DMS53 (cell line): ENCODE data around the gene HDGF.
"Not testable (repeated sequence)": the region's sequence is repeated elsewhere in the genome, so short reads cannot be mapped to it uniquely, and the experiment has no call there.

Experiments used
- DNase-seq: peaks from one replicate; lab custom pipeline; 2025; lab: John Stamatoyannopoulos, UW

HDGF gene

DNA sequence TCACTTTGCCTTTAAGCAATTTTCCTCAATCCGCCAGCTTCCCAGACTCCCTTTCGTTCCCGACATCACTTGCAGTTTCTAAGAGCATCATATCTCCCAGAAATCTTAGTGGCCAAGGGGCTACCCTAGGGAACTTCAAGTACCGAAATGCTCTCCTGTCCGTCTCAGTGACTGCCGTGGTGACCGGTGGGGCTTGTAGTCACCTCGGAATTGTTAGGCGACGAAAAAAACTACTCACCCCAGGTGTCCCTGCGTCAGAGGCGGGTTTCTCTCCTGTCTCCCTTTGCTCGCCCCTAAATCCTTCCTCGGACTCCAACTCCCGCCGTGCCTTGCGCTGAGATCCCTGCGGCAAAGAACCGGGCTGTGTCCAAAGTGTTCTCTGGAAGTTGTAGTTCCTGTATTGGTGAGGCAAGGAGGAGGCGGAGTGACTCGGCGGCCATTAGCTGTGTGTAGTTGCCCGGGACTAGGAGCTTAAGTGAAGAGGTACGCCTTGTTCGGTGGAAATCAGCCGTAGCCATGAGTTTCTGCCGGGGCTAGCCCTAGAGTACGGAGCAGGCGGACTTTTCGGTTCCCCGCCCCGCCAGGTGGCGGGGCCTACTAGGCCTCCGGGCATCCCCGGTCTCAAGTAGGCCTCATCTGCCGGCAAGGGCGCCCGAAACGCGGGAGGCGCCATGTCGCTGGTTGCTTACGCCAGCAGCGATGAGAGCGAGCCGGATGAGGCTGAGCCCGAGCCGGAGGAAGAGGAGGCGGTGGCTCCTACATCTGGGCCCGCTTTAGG lies 15.8 kb upstream of the HDGF start, which contains the start of gene PRCC:
Gene PRCC, plus strand, starts transcription at position 435 of the 778 bp plus-strand sequence. Its CDS starts 237 bp downstream, at position 672.
- peak; percentile 100 for DNase-seq

GRCh38 chr1:156766298-156767100 lies 15.0 kb upstream of the HDGF start:
- DNase-seq: peak; percentile 76

DNA sequence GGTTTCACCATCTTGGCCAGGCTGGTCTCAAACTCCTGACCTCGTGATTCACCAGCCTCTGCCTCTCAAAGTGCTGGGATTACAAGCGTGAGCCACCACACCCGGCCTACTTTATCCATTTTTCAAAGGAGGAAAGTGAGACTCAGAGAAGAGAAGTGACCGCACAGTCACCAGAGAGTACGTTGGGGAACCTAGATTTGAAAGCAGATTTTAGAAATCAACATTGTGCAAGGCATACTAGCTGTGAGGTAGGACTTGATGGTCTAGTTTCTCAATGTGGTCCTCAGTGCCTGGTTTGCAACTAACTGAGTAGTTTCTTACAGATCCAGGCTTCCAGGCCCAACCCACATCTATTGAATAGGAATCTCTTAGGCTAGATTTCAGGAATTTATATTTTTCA lies 14.2 kb upstream of the HDGF start:
- no peak for DNase-seq

DNA sequence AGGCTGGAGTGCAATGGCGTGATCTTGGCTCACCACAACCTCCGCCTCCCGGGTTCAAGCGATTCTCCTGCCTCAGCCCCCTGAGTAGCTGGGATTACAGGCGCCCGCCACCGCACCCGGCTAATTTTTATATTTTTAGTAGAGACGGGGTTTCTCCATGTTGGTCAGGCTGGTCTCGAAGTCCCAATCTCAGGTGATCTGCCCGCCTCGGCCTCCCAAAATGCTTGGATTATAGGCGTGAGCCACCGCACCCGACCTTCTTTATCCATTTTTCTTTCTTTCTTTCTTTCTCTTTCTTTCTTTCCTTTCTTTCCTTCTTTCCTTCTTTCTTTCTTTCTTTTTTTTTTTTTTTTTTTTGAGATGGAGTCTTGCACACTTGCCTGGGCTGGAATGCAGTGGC lies 13.7 kb upstream of the HDGF start:
- DNase-seq: not testable (repeated sequence)

DNA sequence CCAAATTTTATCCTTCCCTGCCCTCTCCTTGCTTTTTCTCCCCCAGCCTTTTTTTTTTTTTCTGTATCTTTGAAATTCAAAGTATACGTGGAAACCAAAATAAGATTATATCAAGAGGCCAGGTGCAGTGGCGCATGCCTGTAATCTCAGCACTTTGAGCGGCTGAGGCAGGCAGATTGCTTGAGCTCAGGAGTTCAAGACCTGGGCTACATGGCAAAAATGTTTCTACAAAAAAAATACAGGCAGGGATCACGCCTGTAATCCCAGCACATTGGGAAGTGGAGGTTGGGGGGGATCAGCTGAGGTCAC lies 9.3 kb upstream of the HDGF start:
- DNase-seq: no peak

DNA sequence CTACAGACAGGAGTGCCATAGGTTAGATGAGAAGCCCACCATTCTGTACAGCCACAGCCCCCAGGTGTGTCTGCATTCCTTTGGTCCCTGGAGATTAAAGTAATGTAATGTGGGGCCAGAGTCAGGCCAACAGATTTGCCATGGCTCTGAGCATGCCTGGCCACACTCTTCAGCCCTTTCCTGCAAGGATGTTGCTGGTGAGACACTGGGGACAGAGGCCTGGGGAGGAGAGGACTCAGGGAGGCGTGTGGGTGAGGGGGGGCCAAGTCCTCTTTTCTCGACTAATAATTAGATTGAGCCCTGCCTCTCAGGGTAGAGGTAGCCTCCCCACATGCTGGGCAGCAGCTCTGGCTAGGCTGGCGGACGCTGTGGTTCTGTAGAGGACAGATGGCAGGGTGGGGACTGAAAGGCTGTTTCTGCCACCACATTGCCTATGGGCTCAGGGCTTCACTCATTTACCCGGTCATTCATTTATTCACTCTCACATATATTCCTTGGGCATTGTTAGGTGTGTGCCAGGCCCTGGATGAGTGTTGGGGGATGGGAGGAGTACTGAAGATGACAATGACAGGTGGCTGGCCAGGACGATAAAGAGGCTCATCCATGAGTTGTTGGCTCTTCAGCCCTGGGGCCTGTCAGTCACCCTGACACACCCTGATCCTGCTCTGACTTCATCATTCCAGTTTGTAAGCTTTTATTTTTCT lies 8.8 kb upstream of the HDGF start:
- DNase-seq: peak; percentile 62

- DNase-seq: not testable (repeated sequence)
Observed at GRCh38 chr1:156757572-156758253, 6.2 kb upstream of the HDGF start.

DNA sequence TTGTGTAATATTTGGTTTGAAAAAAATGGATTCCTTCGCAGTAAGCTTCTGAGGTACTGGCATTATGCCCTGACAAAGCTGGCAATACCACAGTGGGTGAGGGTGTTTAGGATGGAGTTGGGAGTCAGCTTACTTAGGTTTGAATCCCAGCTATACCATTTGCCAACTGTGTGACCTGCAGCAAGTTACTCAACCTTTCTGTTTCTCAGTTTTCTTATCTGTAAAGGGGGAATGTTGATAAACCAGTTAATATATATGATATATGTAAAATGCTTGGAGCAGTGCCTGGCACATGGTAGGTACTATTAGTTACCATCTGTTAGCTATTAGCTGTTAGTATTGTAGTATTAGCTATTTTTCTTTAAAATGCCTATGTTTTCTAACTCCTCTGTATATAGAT lies 4.9 kb upstream of the HDGF start:
- no peak for DNase-seq

DNA sequence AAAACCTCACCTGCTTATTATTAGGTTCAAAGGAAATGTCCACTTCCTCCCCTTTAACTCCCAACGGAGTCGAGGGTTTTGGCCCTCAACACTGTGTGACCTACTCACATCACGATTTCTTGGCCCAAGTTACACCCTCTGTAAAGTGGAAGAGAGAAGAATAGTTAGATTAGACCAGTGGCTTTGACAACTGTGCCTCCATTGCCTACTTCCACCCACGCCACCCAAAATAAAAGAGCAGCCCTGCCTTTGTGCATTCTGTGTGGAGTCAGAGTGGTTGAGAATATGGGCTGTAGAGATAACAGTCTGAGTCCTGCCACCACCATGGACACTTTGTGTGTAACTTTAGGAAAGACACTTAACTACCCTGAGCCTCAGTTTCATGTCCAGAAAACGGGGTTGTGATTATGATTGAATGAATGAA lies 4.1 kb upstream of the HDGF start:
- DNase-seq: no peak

DNA sequence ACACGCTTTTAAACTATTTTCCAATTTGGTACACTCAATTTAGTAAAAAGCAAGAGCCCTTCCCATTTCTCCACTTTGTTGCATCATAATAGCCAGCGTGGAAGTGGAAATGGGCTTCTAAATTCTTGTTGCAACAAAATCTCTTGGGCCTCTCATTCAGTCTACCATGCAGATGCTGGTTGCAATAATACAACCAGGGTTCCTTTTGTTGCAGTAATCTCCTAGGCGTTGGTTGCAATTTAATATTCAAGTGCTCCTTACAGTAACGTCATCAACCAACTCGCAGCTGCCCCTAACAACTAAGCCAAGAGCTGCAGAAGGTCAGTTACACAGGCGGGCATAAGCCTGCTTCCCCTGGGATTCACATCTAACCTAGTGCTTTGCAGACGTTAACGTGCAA lies 2.7 kb upstream of the HDGF start:
- DNase-seq: no peak

DNA sequence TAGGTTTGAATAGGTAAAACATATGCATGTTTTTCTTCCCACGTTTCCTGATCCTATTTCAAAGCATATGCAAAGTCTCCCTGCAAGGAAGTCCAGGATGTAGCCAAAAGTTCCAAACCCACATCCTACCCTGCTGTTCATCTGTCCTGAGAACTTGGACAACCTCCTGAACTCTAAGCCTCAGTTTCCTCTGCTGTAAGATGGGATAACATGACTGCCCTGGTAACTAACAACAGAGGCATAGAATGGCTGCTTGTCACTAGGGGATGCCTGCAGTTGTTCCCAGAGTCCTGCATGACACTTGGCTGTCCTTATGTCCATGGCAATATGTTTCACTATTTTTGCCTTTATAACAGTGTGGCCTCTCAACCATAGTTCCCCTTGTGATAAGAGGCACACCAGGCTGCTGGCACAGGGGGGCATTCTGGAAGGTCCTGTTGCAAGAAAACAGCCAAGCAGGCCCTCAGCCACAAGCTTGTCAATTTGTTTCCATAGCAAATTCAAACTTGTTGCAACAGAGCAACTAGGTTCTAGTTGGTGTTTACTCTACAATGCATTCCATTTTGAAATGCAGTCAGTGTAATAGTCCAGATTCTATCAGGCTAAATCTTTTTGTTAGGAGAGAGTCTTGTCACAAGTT lies 1.5 kb upstream of the HDGF start:
- DNase-seq: peak; percentile 38

- DNase-seq: peak; percentile 98
Observed at GRCh38 chr1:156751757-156752481, 444 bp upstream of the HDGF start.

DNA sequence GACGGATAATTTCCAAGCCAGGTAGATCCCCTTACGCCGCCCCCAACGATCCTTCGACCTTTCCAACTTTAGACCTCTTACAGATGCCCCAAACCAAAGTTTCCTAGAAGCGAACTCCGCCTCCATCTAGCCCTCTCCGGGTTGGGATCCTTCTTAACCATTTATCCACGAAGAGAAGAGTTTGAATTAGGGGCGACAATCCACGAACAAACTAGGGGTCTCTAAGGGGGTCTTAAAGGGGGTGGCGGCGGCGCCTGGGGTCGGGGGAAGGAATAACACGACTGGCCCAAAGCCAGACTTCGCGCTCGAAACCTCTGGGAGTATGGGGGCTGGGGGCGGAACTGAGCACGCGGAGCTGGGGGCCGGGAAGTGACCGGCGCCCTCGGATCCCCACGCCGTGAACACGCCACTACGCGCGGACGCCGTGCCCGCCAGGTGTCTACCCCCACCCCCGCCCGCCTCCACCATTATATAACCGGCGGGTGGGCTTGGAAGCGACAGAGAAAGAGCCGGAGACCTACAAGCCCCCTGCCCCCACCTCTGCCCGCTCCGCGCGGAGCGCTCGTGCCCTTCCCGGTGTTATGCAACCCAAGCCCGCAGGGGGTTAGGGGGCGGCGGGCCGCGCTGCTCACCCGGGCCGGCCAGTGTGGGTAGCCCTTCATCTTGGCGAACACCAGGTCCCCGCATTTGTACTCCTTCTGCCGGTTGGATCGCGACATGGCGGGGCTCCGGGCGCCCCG lies 594 bp downstream of the HDGF start:
- DNase-seq: peak; percentile 73

DNA sequence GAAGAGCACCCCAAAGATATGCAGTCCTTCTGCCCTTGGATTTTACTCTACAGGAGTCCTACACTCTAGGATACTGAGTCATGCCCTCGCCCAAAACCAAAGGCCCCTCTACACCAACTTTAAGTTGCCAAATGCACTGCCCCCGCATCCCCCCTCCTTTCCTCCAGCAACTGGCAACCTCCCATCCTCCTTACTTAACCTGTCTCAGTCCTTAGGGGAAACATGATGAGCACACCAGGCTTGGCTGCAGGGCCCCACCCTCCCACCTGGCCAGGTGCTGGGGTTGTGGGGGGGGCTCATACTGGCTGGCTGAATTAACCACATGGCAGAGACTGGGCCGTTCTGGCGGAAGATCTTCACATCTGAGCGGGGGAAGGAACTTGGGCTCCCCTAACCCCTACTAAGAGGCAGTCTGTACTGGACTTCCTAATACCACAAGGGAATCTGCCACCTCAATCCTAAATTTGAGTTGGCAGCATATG lies 1.2 kb downstream of the HDGF start:
- DNase-seq: peak; percentile 84

- no peak for DNase-seq
Observed at GRCh38 chr1:156749419-156750118, 1.9 kb downstream of the HDGF start.

DNA sequence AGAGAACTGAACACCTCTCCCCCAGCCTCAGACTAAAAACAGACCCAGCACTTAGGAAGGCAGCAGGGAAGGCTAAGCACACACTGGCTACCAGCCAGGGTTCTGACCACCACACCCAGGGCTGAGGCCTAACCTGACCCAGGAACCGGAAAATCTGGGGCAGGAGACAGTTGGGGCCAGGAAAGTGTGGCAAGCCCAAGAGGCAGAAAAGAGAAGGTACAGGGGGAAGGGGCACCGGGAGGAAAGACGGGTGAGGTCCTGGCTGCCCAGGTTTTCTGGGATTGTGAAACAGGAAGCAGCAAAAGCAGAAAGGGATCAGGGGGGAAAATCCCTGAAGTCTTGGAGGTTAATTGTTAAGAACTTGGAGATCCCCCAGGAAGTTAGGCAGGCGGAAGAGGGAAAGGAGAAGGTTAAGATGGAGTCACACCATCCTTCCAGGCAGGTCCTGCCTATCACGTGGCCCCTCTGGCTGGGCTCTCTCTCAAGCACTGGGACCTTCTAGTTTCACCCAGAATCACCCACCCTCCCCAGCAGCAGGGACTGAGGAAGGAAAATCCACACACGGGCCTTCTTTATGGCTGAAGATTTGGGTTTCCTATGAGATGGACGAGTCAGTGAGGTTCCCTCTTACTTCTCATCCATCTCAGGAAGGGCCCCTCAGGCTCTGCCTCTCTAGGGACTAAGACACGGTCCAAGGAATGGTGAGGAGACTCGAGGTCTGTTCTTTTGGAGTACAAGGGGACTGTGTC lies 2.6 kb downstream of the HDGF start:
- peak; percentile 60 for DNase-seq

- peak; percentile 54 for DNase-seq
Observed at GRCh38 chr1:156747742-156748669, 3.5 kb downstream of the HDGF start.
